Stimulated activated CD8-positive, alpha-beta memory T cell treated with anti-CD3 and anti-CD28 coated beads, Interleukin-4, amount 100 ng/mL, for 1 hour (primary cell): Measurements from ENCODE around the gene RGL4.
"Not testable (repeated sequence)": the region's sequence is repeated elsewhere in the genome, so short reads cannot be mapped to it uniquely, and the experiment has no call there.

ENCODE experiments used
- DNase-seq, 2 donors: peaks; one replicate each; pipeline ENCODE4 v3.0.0-alpha.2; 2020; ENCODE audit warnings: low read depth in 2 of 2, low spot score in 1 of 2

RGL4 gene

DNA sequence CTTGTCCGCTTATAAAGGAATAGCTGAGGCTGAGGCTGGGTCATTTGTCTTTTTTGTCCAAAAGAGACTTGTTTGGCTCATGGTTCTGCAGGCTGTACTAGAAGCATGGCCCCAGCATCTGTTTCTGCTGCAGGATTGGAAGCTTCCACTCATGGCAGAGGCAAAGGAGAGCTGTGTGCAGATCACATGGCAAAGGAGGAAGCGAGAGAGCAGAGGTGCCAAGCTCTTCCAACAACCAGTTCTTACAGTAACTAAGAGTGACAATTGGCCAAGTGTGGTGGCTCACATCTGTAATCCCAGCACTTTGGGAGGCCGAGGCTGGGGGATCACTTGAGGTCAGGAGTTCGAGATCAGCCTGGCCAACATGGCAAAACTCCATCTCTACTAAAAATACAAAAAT is 37.3 kb downstream of the RGL4 start:
- not testable (repeated sequence) for DNase-seq

DNA sequence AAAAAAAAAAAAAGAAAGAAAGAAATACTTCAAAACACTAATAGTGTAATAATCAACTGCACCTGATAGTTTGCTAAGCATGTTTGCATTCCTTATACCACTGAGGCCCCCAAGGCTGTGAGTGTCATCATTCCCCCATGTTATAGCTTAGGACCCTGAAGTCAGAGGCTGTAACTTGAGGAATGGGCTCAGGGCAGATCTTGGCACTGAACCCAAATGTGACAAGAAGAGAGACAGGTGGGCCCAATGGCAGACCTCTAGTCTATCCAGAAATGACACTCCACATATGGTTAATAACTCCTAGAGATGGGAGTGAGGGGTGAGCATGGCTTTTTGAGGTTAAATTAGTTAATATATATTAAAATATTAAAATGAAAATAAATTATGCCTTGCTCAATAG is 46.9 kb downstream of the RGL4 start:
- DNase-seq: no peak

DNA sequence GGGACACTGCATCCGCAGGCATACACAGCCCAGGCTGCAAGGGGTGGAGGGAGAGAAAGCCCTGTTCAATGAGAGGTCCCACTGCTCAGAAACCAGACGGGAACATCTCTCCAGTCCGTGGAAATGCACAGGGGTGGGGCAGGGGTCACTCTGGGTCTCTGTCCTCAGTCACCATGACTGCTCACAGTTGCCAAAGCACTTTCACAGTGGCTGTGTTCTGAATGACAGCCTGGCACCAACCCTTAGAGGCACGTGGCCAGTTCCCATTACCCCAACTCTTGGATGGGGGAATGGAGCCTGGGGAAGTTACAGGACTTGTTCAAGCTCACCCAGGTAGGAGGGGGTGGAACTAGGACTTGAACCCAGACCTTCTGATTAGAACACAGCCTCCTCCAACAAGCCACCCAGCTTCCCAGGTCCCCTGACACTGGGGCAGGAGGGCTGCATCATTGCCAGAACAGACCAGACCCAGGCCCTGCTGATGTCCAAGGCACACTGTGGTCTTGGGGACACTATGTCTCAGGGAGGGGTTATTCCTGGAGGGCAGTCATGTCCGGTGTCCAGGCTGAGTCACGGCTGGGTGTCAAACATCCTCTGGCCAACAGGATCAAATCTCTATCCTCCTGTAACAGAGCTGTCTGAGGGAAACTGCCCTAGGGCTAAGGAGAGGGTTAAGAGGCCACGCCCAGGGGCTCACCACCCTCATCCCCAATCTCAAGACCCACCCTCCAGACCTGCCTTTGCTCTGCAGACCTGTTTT is 51.9 kb downstream of the RGL4 start:
- DNase-seq: no peak

DNA sequence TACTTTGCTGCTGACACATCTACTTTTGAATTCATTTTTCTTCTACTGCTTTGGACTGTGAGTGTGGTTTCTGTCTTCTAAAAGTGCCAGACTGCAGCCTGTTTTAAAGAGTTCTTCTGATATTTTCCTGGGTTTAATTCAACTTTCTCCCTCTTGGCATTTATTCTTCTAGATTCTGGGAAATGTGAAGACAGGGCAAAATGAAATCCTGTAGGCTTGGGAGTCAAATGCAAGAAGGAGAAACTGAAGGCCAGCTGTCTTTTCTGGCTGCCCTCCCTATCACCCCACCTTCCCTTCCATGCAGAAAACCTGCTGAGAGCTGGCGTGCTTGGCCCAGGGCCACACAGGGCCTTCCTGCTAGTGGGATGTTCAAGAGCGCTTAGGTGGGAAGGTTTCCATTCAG is 52.5 kb downstream of the RGL4 start:
- DNase-seq: no peak

DNA sequence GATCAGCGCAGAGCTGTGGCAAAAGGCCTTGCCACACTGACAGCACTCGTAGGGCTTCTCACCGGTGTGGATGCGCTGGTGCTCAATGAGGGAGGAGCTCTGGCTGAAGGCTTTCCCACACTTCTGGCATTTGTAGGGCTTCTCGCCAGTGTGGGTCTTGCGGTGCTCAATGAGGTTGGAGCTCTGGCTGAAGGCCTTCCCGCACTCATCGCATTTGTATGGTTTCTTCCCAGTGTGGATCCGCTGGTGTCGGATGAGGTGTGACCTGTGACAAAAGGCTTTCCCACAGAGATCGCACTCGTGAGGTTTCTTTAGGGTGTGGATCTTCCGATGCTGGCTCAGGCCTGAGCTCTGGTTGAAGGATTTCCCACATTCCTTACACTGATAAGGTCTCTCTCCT is 53.2 kb downstream of the RGL4 start:
- no peak for DNase-seq

DNA sequence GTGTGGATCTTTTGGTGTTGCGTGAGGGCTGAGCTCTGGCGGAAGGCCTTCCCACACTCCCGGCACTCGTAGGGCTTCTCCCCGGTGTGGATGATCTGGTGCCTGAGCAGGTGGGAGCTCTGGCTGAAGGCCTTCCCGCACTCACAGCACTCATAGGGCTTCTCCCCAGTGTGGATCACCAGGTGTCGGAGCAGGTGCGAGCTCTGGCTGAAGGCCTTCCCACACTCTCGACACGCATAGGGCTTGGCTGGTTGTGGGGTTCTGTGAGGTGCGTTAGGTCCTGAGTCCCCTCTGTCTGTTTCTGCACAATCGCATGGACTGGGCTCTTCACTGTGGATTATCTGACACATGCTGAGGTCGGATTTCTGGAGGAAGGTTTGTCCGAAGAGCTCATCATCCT is 53.7 kb downstream of the RGL4 start:
- DNase-seq: no peak

DNA sequence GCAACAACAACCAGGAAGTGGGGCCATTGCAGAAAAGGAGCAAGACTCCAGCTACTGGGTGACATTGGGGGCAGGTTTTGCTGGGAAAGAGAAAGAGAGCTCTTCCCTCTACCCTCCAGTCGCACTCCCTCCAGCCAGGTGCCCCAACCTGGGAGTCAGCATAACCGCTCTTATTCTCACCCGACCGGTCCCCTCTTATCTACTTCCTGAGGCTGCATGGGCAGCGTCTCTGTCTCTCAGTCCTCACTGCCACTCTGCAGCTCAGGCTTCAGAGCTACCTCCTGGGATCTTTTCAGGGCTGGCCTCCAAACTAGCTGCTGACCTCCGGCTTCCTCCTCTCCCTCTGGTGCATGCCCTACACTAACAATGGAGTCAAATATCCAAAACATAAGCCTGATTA is 55.0 kb downstream of the RGL4 start:
- no peak for DNase-seq
